GM12878 (cell line): Measurements from ENCODE around the gene SYMPK. TPM values are rescaled to one million over a fixed set of nuclear protein-coding genes. Genes with fewer than 3 reads are reported as not detected.

Source experiments
- ATF3 ChIP-seq: IDR thresholded peaks from 2 replicates; pipeline ENCODE4 v1.6.1; 2011; ENCODE audit warnings: low read depth, mild to moderate bottlenecking, low read length, moderate library complexity, borderline replicate concordance; ENCODE audit errors: extremely low read depth
- BHLHE40 ChIP-seq, 2 experiments: fragments of 450-650 bp in 1 of 2; IDR thresholded peaks; 2 replicates each; pipeline ENCODE4 v1.6.1; 2011 to 2017; ENCODE audit warnings: low read depth in 2 of 2, borderline replicate concordance in 1 of 2, improper control_type of control experiment in 1 of 2, low read length in 1 of 2, mild to moderate bottlenecking in 1 of 2
- CBFB ChIP-seq: IDR thresholded peaks from 2 replicates; pipeline ENCODE4 v1.6.1; 2016; ENCODE audit warnings: antibody characterized with exemption, low read depth
- DPF2 ChIP-seq: fragments of 450-650 bp; IDR thresholded peaks from 2 replicates; pipeline ENCODE4 v1.6.1; 2017; ENCODE audit warnings: mild to moderate bottlenecking
- EP300 ChIP-seq, 2 experiments: fragments of 150-350 bp in 1 of 2; IDR thresholded peaks; 2 replicates each; pipeline ENCODE4 v1.6.1; 2011 to 2012; ENCODE audit warnings: low read depth in 2 of 2, low read length in 2 of 2, borderline replicate concordance in 1 of 2, improper control_type of control experiment in 1 of 2, inconsistent platforms in 1 of 2; ENCODE audit not compliant: control insufficient read depth in 1 of 2
- IRF4 ChIP-seq: IDR thresholded peaks from 2 replicates; pipeline ENCODE4 v1.6.1; 2011; ENCODE audit warnings: low read depth, low read length
- MEF2B ChIP-seq: fragments of 450-650 bp; IDR thresholded peaks from 2 replicates; pipeline ENCODE4 v1.6.1; 2018; ENCODE audit warnings: mild to moderate bottlenecking, moderate library complexity; ENCODE audit not compliant: partially characterized antibody, poor library complexity, severe bottlenecking
- MYB ChIP-seq: fragments of 150-350 bp; IDR thresholded peaks from 2 replicates; pipeline ENCODE4 v1.6.1; 2014; ENCODE audit warnings: mild to moderate bottlenecking, low read depth, low read length, borderline replicate concordance
- PKNOX1 ChIP-seq: fragments of 450-650 bp; IDR thresholded peaks from 2 replicates; pipeline ENCODE4 v1.6.1; 2016; ENCODE audit warnings: mild to moderate bottlenecking
- ZNF217 ChIP-seq: fragments of 450-650 bp; IDR thresholded peaks from 2 replicates; pipeline ENCODE4 v1.6.1; 2017; ENCODE audit warnings: antibody characterized with exemption, mild to moderate bottlenecking
- polyA plus RNA-seq, 11 experiments: library from polyadenylated mRNA; depleted of rRNA in 4 of 11; unstranded in 6 of 11; stranded (reverse) in 5 of 11; fragments of >200 nt; fragmentation: Nextera tagmentation in 4 of 11; fragmentation: Illumina TruSeq in 1 of 11; extraction: Ambion mirVana in 4 of 11; extraction: Trizol in 1 of 11; gene quantifications; 1 replicate in 1 of 11; 2 replicates in 10 of 11; pipeline versions ENCODE4 v1.2.1 to v1.2.3, GENCODE V29; 2011 to 2016; ENCODE audit warnings: inconsistent platforms in 2 of 11, missing spikeins in 2 of 11, low read depth in 1 of 11
- total RNA-seq, 4 experiments: library from RNA; depleted of rRNA in 3 of 4; stranded (reverse); fragments of >200 nt in 3 of 4; fragmentation: Illumina TruSeq in 1 of 4; extraction: Trizol in 1 of 4; gene quantifications; 2 replicates each; pipeline versions ENCODE4 v1.2.1 to v1.2.3, GENCODE V29; 2013 to 2021
- TF ChIP-seq, protein P1 (sequence below): fragments of 450-650 bp; IDR thresholded peaks from 2 replicates; pipeline ENCODE4 v1.6.1; 2017; ENCODE audit warnings: mild to moderate bottlenecking, moderate library complexity

Gene SYMPK
- total and polyA plus RNA-seq, 10 of the 15 experiments (the other 5 are each of a cell fraction or from before 2014, with no cell fraction given): 0.49 to 109 (median 42.5) TPM

DNA sequence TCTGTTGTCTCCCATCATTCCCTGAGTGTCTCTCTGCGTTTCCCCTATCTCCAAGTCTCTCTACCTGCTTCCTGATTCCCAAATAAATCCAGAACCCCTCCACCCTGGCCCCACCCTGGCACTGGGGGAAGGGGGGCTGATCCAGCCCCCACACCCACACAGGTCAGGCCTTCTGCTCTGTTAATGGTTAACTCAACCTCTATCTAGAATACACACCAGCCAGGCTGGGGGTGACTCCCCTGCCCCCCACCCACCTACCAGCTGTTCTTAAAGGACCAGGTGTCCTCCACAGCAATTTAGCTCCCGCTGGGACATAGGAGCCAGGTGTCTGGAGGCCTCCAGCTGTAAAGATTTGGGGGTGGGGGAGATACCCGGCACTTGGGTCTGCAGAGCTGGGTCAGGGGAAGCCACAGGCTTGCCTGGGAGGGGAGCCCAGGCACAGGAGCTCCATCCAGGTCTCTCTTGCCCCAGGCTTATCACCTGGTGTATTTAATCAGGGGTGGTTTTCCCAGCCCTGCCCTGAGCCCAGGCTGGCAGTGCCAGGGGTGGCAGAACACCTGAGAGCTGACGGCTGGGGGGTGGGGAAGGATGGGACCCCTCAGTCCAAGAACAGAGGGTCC lies 19.1 kb upstream of the SYMPK start (continued):
- TF ChIP-seq DPF2 (peak; percentile 43; the same call in 1 of the 2 replicates), IRF4 (no peak), EP300 (IDR thresholded peaks at IDR 0.05; ENCODE audit: borderline replicate concordance in 1 of 2, control insufficient read depth in 1 of 2, low read depth in 2 of 2, low read length in 2 of 2) (0 out of 4 replicates have a peak, but pooled peaks of 1 of the 2 experiments have one; percentile 23), ZNF217 (no peak), PKNOX1 (no peak), MEF2B (no peak), MYB (no peak), CBFB (no peak), BHLHE40 (IDR thresholded peaks at IDR 0.05; ENCODE audit: borderline replicate concordance in 1 of 2, low read depth in 2 of 2, low read length in 1 of 2) (peak in 1 of 2 experiments; percentile 36; a peak in 1 of 4 replicates), ATF3 (no peak)
- TF ChIP-seq, protein P1, sequence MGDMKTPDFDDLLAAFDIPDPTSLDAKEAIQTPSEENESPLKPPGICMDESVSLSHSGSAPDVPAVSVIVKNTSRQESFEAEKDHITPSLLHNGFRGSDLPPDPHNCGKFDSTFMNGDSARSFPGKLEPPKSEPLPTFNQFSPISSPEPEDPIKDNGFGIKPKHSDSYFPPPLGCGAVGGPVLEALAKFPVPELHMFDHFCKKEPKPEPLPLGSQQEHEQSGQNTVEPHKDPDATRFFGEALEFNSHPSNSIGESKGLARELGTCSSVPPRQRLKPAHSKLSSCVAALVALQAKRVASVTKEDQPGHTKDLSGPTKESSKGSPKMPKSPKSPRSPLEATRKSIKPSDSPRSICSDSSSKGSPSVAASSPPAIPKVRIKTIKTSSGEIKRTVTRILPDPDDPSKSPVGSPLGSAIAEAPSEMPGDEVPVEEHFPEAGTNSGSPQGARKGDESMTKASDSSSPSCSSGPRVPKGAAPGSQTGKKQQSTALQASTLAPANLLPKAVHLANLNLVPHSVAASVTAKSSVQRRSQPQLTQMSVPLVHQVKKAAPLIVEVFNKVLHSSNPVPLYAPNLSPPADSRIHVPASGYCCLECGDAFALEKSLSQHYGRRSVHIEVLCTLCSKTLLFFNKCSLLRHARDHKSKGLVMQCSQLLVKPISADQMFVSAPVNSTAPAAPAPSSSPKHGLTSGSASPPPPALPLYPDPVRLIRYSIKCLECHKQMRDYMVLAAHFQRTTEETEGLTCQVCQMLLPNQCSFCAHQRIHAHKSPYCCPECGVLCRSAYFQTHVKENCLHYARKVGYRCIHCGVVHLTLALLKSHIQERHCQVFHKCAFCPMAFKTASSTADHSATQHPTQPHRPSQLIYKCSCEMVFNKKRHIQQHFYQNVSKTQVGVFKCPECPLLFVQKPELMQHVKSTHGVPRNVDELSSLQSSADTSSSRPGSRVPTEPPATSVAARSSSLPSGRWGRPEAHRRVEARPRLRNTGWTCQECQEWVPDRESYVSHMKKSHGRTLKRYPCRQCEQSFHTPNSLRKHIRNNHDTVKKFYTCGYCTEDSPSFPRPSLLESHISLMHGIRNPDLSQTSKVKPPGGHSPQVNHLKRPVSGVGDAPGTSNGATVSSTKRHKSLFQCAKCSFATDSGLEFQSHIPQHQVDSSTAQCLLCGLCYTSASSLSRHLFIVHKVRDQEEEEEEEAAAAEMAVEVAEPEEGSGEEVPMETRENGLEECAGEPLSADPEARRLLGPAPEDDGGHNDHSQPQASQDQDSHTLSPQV: no peak
